Fibroblast of villous mesenchyme (primary cell): ENCODE results near the gene ISG20. TPM values are rescaled to one million over a fixed set of nuclear protein-coding genes. Genes with fewer than 3 reads are reported as not detected.

ENCODE experiments used
- DNase-seq: peaks from one replicate; pipeline ENCODE4 v3.0.0-alpha.2; 2010; ENCODE audit warnings: low read depth
- H3K4me3 ChIP-seq: 2 replicates; pipeline ENCODE4 v1.5.1; 2011; ENCODE audit warnings: low read depth, mild to moderate bottlenecking, low read length
- total RNA-seq: library from RNA; depleted of rRNA; stranded (reverse); fragments of >200 nt; gene quantifications from 2 replicates; pipeline ENCODE4 v1.2.3, GENCODE V29; 2012
- TF ChIP-seq, protein P1 (sequence below): IDR thresholded peaks from 2 replicates; pipeline ENCODE4 v1.5.1; 2012; ENCODE audit warnings: low read depth, mild to moderate bottlenecking, low read length; ENCODE audit not compliant: insufficient read depth

ISG20 gene
- total RNA-seq, 1 donor, result 3.0 TPM

DNA sequence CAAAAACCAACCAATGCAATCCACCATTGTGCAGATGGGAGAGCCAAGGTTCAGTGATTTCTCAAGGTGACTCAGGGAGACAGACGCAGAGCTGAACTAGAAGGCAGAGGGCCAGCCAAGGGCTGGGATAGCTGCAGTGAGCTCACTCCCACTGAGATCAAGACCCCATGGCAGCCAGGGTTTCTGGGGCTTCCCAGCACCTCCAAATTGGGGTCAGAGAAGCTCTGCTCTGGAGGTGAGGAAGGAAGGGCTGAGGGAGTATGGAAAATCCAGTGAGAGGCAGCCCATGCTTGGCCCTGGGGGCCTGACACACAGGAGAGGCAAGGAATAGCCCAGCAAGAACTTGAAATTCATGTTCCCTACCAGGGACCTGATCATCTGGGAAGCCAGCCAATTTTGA, 61.0 kb downstream of the ISG20 start:
- TF ChIP-seq, protein P1, sequence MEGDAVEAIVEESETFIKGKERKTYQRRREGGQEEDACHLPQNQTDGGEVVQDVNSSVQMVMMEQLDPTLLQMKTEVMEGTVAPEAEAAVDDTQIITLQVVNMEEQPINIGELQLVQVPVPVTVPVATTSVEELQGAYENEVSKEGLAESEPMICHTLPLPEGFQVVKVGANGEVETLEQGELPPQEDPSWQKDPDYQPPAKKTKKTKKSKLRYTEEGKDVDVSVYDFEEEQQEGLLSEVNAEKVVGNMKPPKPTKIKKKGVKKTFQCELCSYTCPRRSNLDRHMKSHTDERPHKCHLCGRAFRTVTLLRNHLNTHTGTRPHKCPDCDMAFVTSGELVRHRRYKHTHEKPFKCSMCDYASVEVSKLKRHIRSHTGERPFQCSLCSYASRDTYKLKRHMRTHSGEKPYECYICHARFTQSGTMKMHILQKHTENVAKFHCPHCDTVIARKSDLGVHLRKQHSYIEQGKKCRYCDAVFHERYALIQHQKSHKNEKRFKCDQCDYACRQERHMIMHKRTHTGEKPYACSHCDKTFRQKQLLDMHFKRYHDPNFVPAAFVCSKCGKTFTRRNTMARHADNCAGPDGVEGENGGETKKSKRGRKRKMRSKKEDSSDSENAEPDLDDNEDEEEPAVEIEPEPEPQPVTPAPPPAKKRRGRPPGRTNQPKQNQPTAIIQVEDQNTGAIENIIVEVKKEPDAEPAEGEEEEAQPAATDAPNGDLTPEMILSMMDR, result no peak
- no peak for DNase-seq
- H3K4me3 ChIP-seq, result no peak overlapping the region

DNA sequence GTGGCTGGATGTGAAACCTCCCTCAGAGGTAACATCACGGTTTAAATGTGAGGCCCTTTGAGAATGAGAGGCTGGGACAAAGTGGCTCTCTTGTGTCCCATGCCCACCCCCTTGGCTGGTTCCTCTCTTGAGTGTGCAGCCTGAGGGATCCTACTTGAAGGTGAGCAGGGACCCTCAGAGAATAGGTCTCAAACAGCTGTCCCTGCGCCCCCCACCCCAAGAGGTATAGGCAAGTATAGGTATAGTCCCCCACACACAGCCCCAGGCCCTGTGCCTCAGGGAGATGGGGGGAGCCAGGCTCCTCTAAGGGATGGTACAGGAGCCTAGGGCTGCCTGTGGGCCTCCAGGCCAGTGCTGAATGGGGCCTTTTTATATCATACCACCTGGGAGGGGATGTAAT, 61.9 kb downstream of the ISG20 start:
- no peak overlapping the region for H3K4me3 ChIP-seq
- no peak for DNase-seq
- TF ChIP-seq, protein P1, result no peak

DNA sequence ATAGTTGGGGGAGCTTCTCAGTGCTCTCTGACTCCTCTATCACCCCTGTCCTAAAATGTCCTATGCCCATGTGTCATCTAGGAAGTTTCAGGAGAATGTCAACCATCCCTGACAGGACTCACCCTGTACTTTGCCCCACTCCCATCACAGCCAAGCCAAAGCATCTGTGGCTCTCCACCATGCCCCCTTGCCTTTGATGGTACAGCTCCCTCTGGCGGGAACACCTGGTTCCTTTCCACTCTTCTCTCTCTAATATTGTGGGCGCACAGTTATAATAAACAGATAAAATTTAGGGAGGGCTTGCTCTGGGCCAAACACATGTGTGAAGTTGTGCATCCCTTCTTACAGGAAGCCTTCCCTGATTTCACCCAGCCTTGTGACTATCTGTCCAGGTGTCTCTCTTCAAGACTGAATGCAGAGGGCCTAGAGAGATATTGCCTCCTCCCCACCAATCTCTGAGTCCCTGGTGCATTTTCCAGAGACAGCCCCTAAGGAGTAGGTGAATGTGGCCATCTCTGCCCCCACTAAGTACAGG, 62.8 kb downstream of the ISG20 start:
- no peak overlapping the region for H3K4me3 ChIP-seq
- DNase-seq, result peak; percentile 3
- TF ChIP-seq, protein P1, result peak; percentile 42

DNA sequence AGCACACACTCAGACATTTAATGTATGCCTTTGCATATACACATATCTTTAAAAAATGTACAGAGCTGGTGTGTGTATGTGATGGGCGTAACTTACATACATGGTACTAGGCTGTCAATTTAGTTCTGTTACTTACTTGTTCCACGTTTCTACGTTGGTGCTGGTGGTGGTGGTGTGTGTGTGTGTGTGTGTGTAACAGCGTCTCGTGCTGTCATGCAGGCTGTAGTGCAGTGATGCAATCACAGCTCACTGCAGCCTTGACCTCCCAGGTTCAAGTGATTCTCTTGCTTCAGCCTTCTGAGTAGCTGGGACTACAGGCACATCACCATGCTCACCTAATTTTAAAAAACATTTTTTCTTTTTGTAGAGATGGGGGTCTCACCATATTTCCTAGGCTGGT, 64.2 kb downstream of the ISG20 start:
- TF ChIP-seq, protein P1, result no peak
- H3K4me3 ChIP-seq, result no peak overlapping the region
- peak; percentile 9 for DNase-seq

DNA sequence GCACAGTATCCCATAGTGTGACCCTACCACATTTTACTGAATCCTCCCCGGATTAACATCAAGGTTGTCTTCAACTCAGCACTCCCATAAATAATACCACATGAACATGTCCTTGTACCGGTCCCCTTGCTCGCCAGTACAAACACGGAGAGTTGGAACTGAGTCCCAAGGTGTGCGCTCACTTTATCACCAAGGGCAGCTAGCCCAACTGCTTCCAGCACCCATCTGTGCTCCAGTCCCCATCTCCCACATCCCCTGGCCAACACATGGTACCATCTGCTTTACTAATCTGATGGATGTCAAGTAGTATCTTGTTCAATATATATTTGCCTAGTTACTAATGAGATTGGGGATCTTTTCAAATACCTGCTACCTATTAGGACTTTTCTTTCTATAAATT, 64.7 kb downstream of the ISG20 start:
- TF ChIP-seq, protein P1, result no peak
- H3K4me3 ChIP-seq, result no peak overlapping the region
- no peak for DNase-seq

DNA sequence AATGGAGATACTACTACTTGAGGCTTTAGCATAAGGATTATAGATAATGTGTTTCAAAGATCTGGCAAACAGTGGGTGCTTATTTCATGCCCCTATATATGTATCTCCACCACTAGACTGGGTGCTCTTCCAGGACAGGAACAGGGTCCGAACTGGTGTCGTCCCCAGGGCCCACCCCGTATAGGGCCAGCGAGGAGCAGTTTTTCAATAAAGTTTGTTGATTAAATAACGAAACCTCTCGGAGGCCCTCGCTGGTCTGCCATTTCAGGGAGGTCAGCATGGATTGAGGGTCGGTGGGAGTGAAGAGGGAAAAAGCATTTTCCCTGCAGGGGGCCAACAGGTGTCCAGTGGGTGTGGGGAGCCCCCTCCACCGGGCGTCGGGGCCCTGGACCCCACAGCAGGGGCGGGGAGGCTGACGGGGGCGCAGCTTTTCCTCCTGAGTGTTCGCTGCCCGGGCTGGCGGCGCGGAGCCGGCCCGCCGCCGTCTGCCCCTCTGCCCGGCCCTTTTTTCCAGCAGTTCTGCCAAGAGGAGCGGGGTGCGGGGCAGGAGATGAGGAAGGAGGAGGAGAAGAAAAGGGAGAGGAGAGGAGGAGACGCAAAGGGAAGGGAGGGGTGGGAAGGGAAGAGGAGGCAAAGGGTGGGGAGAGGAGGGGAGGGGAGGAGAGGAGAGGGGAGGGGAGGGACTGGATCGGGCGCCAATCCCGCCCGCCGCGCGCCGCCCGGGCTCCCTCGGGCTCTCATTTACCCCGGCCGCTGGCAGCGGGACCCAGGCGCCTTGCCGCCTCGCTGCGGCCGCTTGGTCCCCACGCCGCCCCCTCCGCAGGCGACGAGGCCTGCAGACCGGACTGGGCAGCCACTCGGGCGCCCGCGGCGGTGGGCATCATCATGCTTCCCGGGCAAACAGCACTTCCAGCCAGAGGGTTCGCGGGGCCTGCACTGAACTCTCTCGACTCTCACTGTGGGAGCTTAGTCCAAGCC, 66.3 kb downstream of the ISG20 start:
- TF ChIP-seq, protein P1, result no peak
- H3K4me3 ChIP-seq, result peak overlapping the region; percentile 51
- peak; percentile 18 for DNase-seq
